Peyer's patch (tissue), 4 donors: ENCODE measurements around the gene CDK11A. TPM values are rescaled to one million over a fixed set of nuclear protein-coding genes. Genes with fewer than 3 reads are reported as not detected.
"Not testable (repeated sequence)": the region's sequence is repeated elsewhere in the genome, so short reads cannot be mapped to it uniquely, and the experiment has no call there.

Experiments
- DNase-seq, 3 donors: peaks; one replicate each; pipeline ENCODE4 v3.0.0-alpha.2; 2017 to 2019
- H3K27ac ChIP-seq, 4 donors: fragments of 200-600 bp; sonication (generic); one replicate each; pipeline ENCODE4 v1.5.1; 2016 to 2019
- H3K27me3 ChIP-seq, 2 donors: fragments of 200-600 bp; sonication (generic); one replicate each; pipeline ENCODE4 v1.5.1; 2019
- H3K36me3 ChIP-seq, 3 donors: fragments of 200-600 bp; sonication (generic); one replicate each; pipeline ENCODE4 v1.5.1; 2016 to 2019
- H3K4me1 ChIP-seq, 4 donors: fragments of 200-600 bp; sonication (generic); one replicate each; pipeline ENCODE4 v1.5.1; 2016 to 2019
- H3K4me3 ChIP-seq, 4 donors: fragments of 200-600 bp; sonication (generic); 1 replicate in 3 of 4; 2 replicates in 1 of 4; pipeline ENCODE4 v1.5.1; 2016 to 2019; ENCODE audit warnings: mild to moderate bottlenecking in 1 of 4
- H3K9me3 ChIP-seq, 4 donors: fragments of 200-600 bp; sonication (generic); one replicate each; pipeline ENCODE4 v1.5.1; 2016 to 2019; ENCODE audit warnings: mild to moderate bottlenecking in 1 of 4
- POLR2A ChIP-seq, 2 donors: fragments of 450-650 bp; IDR thresholded peaks; one replicate each; pipeline ENCODE4 v1.5.1; 2017; ENCODE audit warnings: antibody characterized with exemption in 2 of 2, mild to moderate bottlenecking in 2 of 2, moderate library complexity in 2 of 2
- total RNA-seq, 4 donors: library from RNA; depleted of rRNA; stranded (reverse); fragments of >200 nt; gene quantifications; one replicate each; pipeline ENCODE4 v1.1.0, GENCODE V29; 2016
- TF ChIP-seq, protein P1 (sequence below), 6 experiments: fragments of 450-650 bp in 4 of 6; fragments of 200-600 bp in 2 of 6; sonication (generic) in 1 of 6; IDR thresholded peaks; one replicate each; pipeline ENCODE4 v1.5.1; 2017 to 2019; ENCODE audit warnings: antibody characterized with exemption in 6 of 6, mild to moderate bottlenecking in 3 of 6, moderate library complexity in 1 of 6

CDK11A gene
- total RNA-seq, 4 donors from 2014 or later = 129 to 269 (median 199) TPM

DNA sequence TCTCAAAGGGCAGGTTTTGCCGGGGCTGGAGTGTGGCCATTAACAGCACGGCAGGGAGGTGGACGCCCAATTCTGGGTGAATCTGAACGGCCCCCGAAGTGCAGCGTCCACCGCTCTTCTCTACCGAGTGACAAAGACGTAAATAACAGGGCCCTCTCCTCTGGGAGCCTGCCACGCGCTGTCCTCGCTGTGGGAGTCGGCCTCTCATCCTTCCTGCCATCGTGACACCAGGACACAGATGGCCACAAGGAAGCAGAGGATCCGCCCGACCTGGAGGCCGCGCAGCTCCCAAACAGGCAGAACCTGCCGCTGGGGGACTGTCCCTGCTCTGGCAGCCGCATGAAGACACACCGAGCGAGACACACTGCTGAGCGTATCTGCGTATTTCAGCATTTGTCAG lies 53.3 kb downstream of the CDK11A start:
- H3K27ac ChIP-seq = no peak overlapping the region
- H3K4me1 ChIP-seq = no peaks in the 10 kb centered on the region
- DNase-seq = peak in 1 of 3 donors; percentile 41
- no peaks in the 10 kb centered on the region for H3K27me3 ChIP-seq
- TF ChIP-seq, protein P1, sequence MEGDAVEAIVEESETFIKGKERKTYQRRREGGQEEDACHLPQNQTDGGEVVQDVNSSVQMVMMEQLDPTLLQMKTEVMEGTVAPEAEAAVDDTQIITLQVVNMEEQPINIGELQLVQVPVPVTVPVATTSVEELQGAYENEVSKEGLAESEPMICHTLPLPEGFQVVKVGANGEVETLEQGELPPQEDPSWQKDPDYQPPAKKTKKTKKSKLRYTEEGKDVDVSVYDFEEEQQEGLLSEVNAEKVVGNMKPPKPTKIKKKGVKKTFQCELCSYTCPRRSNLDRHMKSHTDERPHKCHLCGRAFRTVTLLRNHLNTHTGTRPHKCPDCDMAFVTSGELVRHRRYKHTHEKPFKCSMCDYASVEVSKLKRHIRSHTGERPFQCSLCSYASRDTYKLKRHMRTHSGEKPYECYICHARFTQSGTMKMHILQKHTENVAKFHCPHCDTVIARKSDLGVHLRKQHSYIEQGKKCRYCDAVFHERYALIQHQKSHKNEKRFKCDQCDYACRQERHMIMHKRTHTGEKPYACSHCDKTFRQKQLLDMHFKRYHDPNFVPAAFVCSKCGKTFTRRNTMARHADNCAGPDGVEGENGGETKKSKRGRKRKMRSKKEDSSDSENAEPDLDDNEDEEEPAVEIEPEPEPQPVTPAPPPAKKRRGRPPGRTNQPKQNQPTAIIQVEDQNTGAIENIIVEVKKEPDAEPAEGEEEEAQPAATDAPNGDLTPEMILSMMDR (IDR thresholded peaks at IDR 0.05) = no peak
- no peak for TF ChIP-seq POLR2A (IDR thresholded peaks at IDR 0.05)
- H3K36me3 ChIP-seq = peaks cover 0 to 65% (median 0%) of the 10 kb centered on the region in 3 donors
- H3K4me3 ChIP-seq = no peak overlapping the region
- H3K9me3 ChIP-seq = no peaks in the 10 kb centered on the region

DNA sequence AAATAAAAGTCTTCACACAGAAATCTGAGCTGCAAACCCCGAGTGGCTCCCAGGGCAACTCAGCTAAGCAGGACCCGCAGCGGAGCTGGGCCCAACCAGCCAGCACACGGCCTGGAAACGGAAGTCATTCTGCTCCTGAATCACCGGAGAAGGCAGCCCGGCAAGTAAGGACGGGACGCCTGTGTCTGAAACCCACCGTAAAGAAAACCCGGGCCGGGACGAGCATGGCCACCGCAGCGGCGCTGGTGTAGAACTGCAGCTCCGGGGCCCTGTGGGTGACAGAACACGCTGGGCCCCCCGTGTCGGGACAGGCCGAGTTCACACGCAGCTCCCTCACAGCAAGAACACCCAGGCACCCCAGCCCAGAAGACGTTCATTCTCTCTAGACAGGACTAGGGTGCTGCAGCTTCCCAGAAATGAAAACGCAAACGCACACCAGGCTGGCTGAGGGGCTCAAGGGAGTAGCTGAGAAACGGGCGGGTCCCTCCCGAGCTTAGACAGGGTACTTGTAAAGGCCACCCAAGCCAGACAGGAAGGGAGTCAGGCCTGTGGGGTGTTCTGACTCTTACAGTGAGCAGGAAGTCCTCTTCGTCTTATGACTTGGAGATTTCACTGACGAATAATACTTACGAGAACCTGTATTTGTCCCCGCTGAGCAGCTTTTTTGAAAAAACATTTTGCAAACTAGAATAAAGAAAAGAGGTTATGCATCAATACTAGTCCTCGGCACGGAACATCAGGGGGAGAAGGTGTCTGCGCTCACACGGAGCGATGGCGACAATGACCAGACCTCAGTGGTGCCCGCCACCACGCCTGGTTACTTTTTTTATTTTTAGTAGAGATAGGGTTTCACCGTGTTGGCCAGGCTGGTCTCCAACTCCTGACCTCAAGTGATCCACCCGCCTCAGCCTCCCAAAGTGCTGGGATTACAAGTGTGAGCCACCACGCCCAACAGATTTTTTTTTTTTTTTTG lies 54.4 kb downstream of the CDK11A start:
- peak in 1 of 3 donors; percentile 41 for DNase-seq
- no peaks in the 10 kb centered on the region for H3K27me3 ChIP-seq
- TF ChIP-seq, protein P1 (IDR thresholded peaks at IDR 0.05) = no peak
- no peak for TF ChIP-seq POLR2A (IDR thresholded peaks at IDR 0.05)
- H3K27ac ChIP-seq = no peak overlapping the region
- H3K36me3 ChIP-seq = peaks cover 0 to 73% (median 0%) of the 10 kb centered on the region in 3 donors
- H3K4me3 ChIP-seq = no peak overlapping the region
- H3K4me1 ChIP-seq = no peaks in the 10 kb centered on the region
- H3K9me3 ChIP-seq = no peaks in the 10 kb centered on the region

DNA sequence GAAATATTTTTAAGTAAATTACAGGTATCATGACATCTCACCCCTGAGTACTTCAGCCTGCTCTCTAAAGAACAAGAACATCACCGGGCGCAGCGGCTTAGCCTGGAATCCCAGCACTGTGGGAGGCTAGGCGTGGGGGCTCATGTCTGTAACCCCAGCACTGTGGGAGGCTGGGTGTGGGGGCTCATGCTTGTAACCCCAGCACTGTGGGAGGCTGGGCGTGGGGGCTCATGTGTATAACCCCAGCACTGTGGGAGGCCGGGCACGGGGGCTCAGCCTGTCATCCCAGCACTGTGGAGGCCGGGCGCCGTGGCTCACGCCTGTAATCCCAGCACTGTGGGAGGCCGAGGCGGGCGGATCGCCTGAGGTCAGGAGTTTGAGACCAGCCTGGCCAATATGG lies 57.6 kb downstream of the CDK11A start:
- Histone ChIP-seq H3K27me3 (no peaks in the 10 kb centered on the region), H3K4me1 (no peaks in the 10 kb centered on the region), H3K27ac (no peak overlapping the region), H3K4me3 (no peak overlapping the region), H3K9me3 (no peaks in the 10 kb centered on the region), H3K36me3 (peaks cover 0 to 73% (median 0%) of the 10 kb centered on the region in 3 donors)
- TF ChIP-seq, protein P1 (IDR thresholded peaks at IDR 0.05) = no peak
- TF ChIP-seq POLR2A (IDR thresholded peaks at IDR 0.05) = no peak
- peak in 1 of 3 donors; percentile 42 for DNase-seq

DNA sequence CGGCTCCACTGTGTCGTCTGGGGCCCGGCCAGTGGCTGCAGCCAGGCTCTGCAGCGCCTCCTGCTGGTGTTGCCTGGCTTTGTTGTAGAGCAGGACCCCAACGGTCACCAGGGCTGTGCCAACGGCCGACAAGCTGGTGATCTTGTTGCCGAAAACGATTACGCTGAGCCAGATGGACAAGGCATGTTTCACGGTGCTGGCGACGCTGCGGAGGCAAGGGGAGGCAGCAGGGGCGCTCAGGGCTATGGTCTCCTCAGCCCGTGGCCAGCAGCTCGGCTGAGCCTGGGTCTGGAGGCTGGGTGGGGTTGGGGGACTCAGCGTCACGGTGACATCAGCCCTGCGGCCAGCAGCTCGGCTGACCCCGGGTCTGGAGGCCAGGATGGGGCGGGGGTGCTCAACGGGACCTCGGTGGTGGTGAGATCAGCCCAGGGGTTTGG lies 58.3 kb downstream of the CDK11A start:
- H3K4me1 ChIP-seq = no peaks in the 10 kb centered on the region
- no peak overlapping the region for H3K4me3 ChIP-seq
- TF ChIP-seq, protein P1 (IDR thresholded peaks at IDR 0.05) = peak in 5 of 6 experiments; percentile 26 to 50 (median 38)
- TF ChIP-seq POLR2A (IDR thresholded peaks at IDR 0.05) = no peak
- no peaks in the 10 kb centered on the region for H3K27me3 ChIP-seq
- no peaks in the 10 kb centered on the region for H3K9me3 ChIP-seq
- H3K36me3 ChIP-seq = peaks cover 0 to 66% (median 0%) of the 10 kb centered on the region in 3 donors
- DNase-seq = peak in 1 of 3 donors; percentile 50
- no peak overlapping the region for H3K27ac ChIP-seq

DNA sequence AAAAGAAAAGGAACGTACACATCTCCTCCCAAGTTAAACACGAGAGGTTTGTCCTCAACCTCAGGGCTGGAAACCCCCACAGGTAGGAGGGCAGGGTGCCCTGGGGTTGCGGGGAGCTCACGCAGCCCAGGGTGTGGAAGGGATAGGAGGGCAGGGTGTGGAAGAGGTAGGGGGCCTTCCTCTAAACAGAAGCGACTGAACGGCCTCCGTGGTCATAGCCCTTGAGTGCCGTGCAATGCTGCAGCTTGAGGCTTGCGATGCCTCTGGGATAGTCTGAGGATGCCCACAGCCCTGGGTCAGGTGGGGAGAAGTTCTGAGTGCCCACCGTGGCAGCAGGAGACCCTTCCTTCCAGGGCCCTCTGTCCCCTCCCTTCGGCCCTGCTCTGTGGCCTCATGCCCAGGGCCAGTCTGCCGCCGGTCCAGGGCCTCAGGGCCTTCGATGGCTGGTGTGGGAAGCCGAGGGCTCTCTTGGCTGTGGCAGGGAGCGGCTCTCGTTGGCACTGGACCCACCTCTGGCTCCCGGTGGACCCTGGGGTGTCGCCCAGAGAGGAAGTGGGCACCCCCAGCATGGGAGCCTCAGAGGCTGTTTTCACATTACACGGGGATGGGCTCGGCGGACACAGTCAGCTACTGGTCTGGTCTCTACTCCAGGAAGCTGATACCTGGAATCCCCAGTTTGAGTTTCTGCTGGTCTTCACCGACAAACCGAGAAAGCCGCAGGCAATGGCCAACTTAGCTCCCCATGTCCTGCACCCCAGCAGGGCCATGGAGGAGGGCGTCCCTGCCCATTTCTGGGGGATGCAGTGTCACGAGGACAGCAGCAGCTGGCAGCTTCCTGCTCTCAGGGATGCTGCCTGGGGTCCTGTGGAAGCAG lies 59.0 kb downstream of the CDK11A start:
- Histone ChIP-seq H3K36me3 (peaks cover 0 to 59% (median 0%) of the 10 kb centered on the region in 3 donors), H3K4me1 (no peaks in the 10 kb centered on the region), H3K27ac (no peak overlapping the region), H3K9me3 (no peaks in the 10 kb centered on the region), H3K27me3 (no peaks in the 10 kb centered on the region), H3K4me3 (no peak overlapping the region)
- peak in 1 of 3 donors; percentile 41 for DNase-seq
- no peak for TF ChIP-seq POLR2A (IDR thresholded peaks at IDR 0.05)
- TF ChIP-seq, protein P1 (IDR thresholded peaks at IDR 0.05) = no peak

DNA sequence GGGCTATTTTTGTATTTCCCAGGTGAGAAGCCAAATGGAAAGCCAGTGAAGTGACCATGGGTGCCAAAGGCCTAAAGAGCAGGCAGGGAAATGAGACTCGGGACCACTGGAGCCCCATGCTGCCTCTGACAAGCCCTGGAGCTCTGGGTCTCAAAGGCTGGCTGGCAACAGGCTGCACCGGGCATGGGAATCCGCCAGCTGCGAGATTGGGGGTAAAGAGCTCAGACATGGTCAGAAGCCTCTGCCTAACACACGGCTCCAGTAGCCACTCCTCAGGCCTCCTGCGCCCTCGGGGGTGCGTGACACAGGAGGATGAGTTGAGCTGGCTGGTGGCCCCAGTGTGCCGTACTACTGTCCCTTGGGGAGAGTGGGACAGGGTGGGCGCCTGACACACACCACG lies 59.8 kb downstream of the CDK11A start:
- H3K27me3 ChIP-seq, H3K9me3 ChIP-seq, H3K27ac ChIP-seq, DNase-seq, H3K4me1 ChIP-seq, H3K4me3 ChIP-seq: not testable (repeated sequence)
- peaks cover 0 to 52% (median 0%) of the 10 kb centered on the region in 3 donors for H3K36me3 ChIP-seq

DNA sequence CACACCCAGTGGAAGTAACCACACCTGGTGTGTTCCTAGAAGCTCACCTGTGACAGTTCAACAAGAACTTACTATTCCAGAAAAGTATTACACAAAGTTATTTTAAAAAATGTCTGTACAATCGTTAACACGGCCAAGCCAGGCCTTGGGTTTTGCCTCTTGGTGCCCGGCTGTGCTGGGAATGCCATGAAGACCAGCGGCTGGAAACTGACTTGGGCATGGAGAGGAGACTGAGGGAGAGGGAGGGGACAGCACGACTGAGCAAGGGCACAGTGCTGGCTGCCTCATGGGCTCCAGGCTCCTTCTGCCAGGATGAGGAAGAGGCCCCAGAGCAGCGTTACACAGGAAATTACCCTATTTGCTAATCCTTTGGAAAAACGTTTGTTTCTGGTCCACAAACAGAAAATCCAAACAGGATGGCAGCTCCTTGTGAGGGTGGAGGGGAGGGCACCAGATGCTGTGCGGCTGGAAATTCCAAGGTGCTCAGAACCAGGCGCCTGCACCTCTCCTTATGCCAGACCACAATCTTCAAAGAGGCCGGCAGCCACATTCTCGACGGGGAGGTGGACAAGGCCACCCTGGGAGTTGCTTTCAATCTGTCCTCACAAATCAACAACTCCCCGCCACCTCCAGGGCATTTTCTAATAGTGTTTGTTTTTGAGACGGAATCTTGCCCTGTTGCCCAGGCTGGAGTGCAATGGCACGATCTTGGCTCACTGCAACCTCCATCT lies 61.2 kb downstream of the CDK11A start:
- H3K4me3 ChIP-seq, H3K27me3 ChIP-seq, H3K9me3 ChIP-seq, H3K4me1 ChIP-seq: not testable (repeated sequence)
- peak in 1 of 3 donors; percentile 41 for DNase-seq
- Histone ChIP-seq H3K27ac (peak overlapping the region in 1 of 4 donors; percentile 32), H3K36me3 (peaks cover 0 to 40% (median 0%) of the 10 kb centered on the region in 3 donors)

DNA sequence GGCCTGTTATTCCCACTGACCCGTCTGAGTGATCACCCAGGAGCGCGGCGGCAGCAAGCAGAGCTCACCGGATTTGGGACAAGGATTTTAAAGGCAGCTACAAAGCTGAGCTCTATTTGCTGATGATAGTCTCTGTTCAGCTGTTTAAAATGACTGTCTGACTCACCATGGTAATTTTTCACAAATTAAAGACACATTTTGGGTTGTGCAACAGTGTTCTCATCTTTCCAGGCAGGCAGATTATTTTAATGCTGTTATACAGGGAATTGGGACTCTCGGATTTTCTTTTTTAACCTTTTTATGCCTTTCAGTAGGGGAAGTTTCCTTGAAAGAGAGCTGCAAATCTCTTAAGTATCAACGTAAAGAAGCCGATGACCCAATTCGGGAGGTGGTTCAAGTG lies 61.8 kb downstream of the CDK11A start:
- Histone ChIP-seq H3K27ac (peak overlapping the region in 1 of 4 donors; percentile 32), H3K36me3 (peaks cover 0 to 33% (median 0%) of the 10 kb centered on the region in 3 donors)
- not testable (repeated sequence) for H3K4me1 ChIP-seq, H3K27me3 ChIP-seq, H3K4me3 ChIP-seq, H3K9me3 ChIP-seq, DNase-seq
